Stomach (tissue), 4 donors: ENCODE data around the gene TBX10.

Source experiments
- CTCF ChIP-seq, 7 experiments: fragments of 450-650 bp in 4 of 7; fragments of 200-600 bp in 3 of 7; sonication (generic) in 3 of 7; IDR thresholded peaks; one replicate each; pipeline ENCODE4 v1.5.1; 2016 to 2019; ENCODE audit warnings: antibody characterized with exemption in 7 of 7, control low read depth in 2 of 7, mild to moderate bottlenecking in 1 of 7
- POLR2AphosphoS5 ChIP-seq, 3 donors: sonication (generic); formaldehyde crosslinking; IDR thresholded peaks; one replicate each; pipeline ENCODE4 v1.6.1; 2016; ENCODE audit warnings: antibody characterized with exemption in 3 of 3

GRCh38 chr11:67648796-67649613 is 9.4 kb upstream of the TBX10 start:
- no peak for TF ChIP-seq CTCF (IDR thresholded peaks at IDR 0.05)
- no peak for TF ChIP-seq POLR2AphosphoS5 (IDR thresholded peaks at IDR 0.05)
